OCI-LY7 (cell line): ENCODE data around the gene MAX. TPM values are rescaled to one million over a fixed set of nuclear protein-coding genes. Genes with fewer than 3 reads are reported as not detected.

ENCODE experiments used
- BruUV-seq: library from RNA; stranded (reverse); fragments of 400-500 nt; replicated peaks from 2 replicates; lab custom pipeline; 2021; lab: Mats Ljungman, UMichigan
- CTCF ChIA-PET: fragments of 300-600 bp; sonication (Branson Sonifier 250); formaldehyde crosslinking; loops from one replicate; lab custom pipeline; 2022; ENCODE audit warnings: antibody characterized with exemption; ENCODE audit not compliant: unreplicated experiment; lab: Charles Lee
- POLR2A ChIA-PET: fragments of 300-600 bp; sonication (Branson Sonifier 250); formaldehyde crosslinking; loops from one replicate; lab custom pipeline; 2022; ENCODE audit warnings: antibody characterized with exemption; lab: Charles Lee
- DNase-seq: peaks from one replicate; pipeline ENCODE4 v3.0.0-alpha.2; 2015; ENCODE audit warnings: low spot score
- H2AFZ ChIP-seq: fragments of 200-600 bp; sonication (generic), shearing (Covaris generic); 2 replicates; pipeline ENCODE4 v1.6.1; 2014; ENCODE audit warnings: mild to moderate bottlenecking, antibody characterized with exemption, low read length, moderate library complexity
- H3K27ac ChIP-seq: fragments of 200-600 bp; sonication (generic); 2 replicates; pipeline ENCODE4 v1.5.1; 2014; ENCODE audit warnings: mixed run types, low read depth, mild to moderate bottlenecking, moderate library complexity, low read length, inconsistent platforms; ENCODE audit not compliant: poor library complexity, severe bottlenecking
- H3K36me3 ChIP-seq: fragments of 200-600 bp; sonication (generic); 2 replicates; pipeline ENCODE4 v1.6.1; 2014; ENCODE audit warnings: mild to moderate bottlenecking, antibody characterized with exemption, low read length, moderate library complexity, mixed read lengths; ENCODE audit not compliant: insufficient read depth
- H3K4me1 ChIP-seq: fragments of 200-600 bp; sonication (generic); 2 replicates; pipeline ENCODE4 v1.5.1; 2014; ENCODE audit warnings: mild to moderate bottlenecking, low read length; ENCODE audit not compliant: insufficient read depth, poor library complexity, severe bottlenecking
- H3K4me2 ChIP-seq: fragments of 200-600 bp; sonication (generic); 2 replicates; pipeline ENCODE4 v1.6.1; 2014; ENCODE audit warnings: mild to moderate bottlenecking, low read length
- H3K4me3 ChIP-seq: fragments of 200-600 bp; sonication (generic); 2 replicates; pipeline ENCODE4 v1.5.1; 2014; ENCODE audit warnings: mild to moderate bottlenecking, low read depth, low read length; ENCODE audit not compliant: poor library complexity, severe bottlenecking
- H3K79me2 ChIP-seq: fragments of 200-600 bp; sonication (generic); 2 replicates; pipeline ENCODE4 v1.6.1; 2016; ENCODE audit warnings: low read depth, mild to moderate bottlenecking, low read length, moderate library complexity, mixed read lengths; ENCODE audit not compliant: insufficient read depth
- H3K9me2 ChIP-seq: fragments of 200-600 bp; sonication (generic); 2 replicates; pipeline ENCODE4 v1.6.1; 2016; ENCODE audit warnings: mild to moderate bottlenecking, low read length, mixed read lengths; ENCODE audit not compliant: insufficient read depth
- H3K9me3 ChIP-seq: fragments of 200-600 bp; sonication (generic); 2 replicates; pipeline ENCODE4 v1.6.1; 2014; ENCODE audit warnings: mild to moderate bottlenecking, mixed run types, low read length, mixed read lengths
- H4K20me1 ChIP-seq: fragments of 200-600 bp; sonication (generic); 2 replicates; pipeline ENCODE4 v1.6.1; 2014; ENCODE audit warnings: mild to moderate bottlenecking, antibody characterized with exemption, low read length, moderate library complexity, mixed read lengths; ENCODE audit not compliant: insufficient read depth
- CTCF ChIP-seq: fragments of 200-600 bp; sonication (generic); conservative IDR thresholded peaks from 2 replicates; pipeline ENCODE4 v1.5.1; 2014; ENCODE audit warnings: mild to moderate bottlenecking, antibody characterized with exemption, low read length, moderate library complexity, mixed read lengths
- EZH2phosphoT487 ChIP-seq: fragments of 200-600 bp; sonication (generic); IDR thresholded peaks from 2 replicates; pipeline ENCODE4 v1.6.1; 2018; ENCODE audit warnings: low read depth, borderline replicate concordance, mild to moderate bottlenecking, mixed run types, antibody characterized with exemption, low read length, moderate library complexity, mixed read lengths
- intact Hi-C: fragments of 100-400 bp; cut with micrococcal nuclease; formaldehyde crosslinking; loops from one replicate; pipeline ENCODE4 v1.10.0; 2022; ENCODE audit not compliant: unreplicated experiment
- total RNA-seq, 2 experiments: library from RNA; depleted of rRNA in 1 of 2; stranded (reverse); fragments of >200 nt in 1 of 2; shearing (Covaris generic) in 1 of 2; gene quantifications; 2 replicates each; pipeline ENCODE4 v1.2.3, GENCODE V29; 2014 to 2022

The MAX gene
- total RNA-seq, 2 experiments from 2014 or later = 58.3 to 94.1 TPM

DNA sequence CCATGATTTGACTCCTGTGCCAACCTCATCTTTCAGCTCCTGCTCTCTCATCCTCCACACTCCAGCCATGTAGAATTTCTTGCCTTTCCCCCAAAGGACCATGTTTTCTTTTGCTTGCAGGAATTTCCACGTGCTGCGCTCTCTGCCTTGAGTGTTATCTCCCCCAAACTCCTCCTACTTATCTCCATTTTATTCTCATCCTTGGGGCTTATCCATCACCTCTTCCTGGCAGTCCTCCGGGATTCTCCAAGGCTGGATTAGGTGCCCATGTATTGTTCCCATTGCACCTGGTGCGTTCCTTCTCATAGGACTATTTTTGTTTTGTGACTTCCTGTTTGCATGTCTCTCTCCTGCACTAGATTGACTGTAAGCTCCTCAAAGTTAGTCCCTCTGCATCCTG is 7.0 kb upstream of the MAX start:
- DNase-seq = no peak
- Histone ChIP-seq H3K27ac (no peak overlapping the region), H4K20me1 (no peaks in the 10 kb centered on the region), H3K79me2 (no peaks in the 10 kb centered on the region), H3K36me3 (no peaks in the 10 kb centered on the region), H3K4me1 (no peaks in the 10 kb centered on the region), H2AFZ (no peak overlapping the region), H3K9me3 (no peaks in the 10 kb centered on the region), H3K4me2 (no peak overlapping the region), H3K9me2 (no peaks in the 10 kb centered on the region), H3K4me3 (no peak overlapping the region)
- intact Hi-C loops = no loop called here
- ChIA-PET CTCF (no interaction called here), POLR2A (interaction anchor here (0.6 kb wide), 1 partner anchor 91 kb away, joined by 5 read pairs; no protein-coding TSS in a partner anchor)
- no TSS peak for BruUV-seq
- TF ChIP-seq EZH2phosphoT487 (no peak), CTCF (no peak)

- no TSS peak for BruUV-seq
- ChIA-PET POLR2A (interaction anchor here (0.8 to 1.0 kb wide), 2 partner anchors 49 to 513 kb away, joined by 3 read pairs; no protein-coding TSS in a partner anchor), CTCF (no interaction called here)
- Histone ChIP-seq H3K9me2 (no peaks in the 10 kb centered on the region), H3K79me2 (no peaks in the 10 kb centered on the region), H3K27ac (no peak overlapping the region), H2AFZ (no peak overlapping the region), H3K4me1 (peaks cover 5% of the 10 kb centered on the region), H3K9me3 (no peaks in the 10 kb centered on the region), H3K4me2 (no peak overlapping the region), H3K4me3 (no peak overlapping the region), H4K20me1 (no peaks in the 10 kb centered on the region), H3K36me3 (no peaks in the 10 kb centered on the region)
- no peak for TF ChIP-seq EZH2phosphoT487
- no peak for TF ChIP-seq CTCF
- no peak for DNase-seq
- intact Hi-C loops = no loop called here
Measured at GRCh38 chr14:65107200-65107599, 4.9 kb upstream of the MAX start.

DNA sequence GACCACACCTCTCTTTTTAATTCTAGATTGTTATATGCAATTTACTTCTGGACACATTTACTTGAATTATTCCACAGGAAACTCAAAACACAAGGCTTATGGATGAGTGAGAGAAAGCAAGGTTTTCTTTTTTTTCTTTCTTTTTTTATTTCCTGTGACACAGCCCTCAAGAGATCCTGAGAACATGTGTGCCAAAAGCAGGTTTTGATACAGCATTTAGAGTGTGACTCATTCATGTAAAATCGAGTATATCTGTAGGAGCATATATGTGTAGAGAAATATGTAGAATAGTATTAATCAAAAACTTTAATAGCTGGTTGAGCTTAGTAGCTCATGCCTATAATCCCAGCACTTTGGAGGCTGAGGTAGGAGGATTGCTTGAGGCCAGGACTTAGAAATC is 4.4 kb upstream of the MAX start:
- Histone ChIP-seq H3K36me3 (no peaks in the 10 kb centered on the region), H3K27ac (no peak overlapping the region), H3K9me3 (no peaks in the 10 kb centered on the region), H3K79me2 (peaks cover 2% of the 10 kb centered on the region; the same call in 1 of the 2 replicates), H4K20me1 (no peaks in the 10 kb centered on the region), H3K4me3 (no peak overlapping the region), H3K4me1 (peaks cover 5% of the 10 kb centered on the region), H3K4me2 (no peak overlapping the region), H2AFZ (no peak overlapping the region), H3K9me2 (no peaks in the 10 kb centered on the region)
- intact Hi-C loops = no loop called here
- CTCF ChIA-PET = no interaction called here
- POLR2A ChIA-PET = interaction anchor here (0.8 to 1.0 kb wide), 2 partner anchors 49 to 513 kb away, joined by 3 read pairs; no protein-coding TSS in a partner anchor
- no peak for TF ChIP-seq CTCF
- TF ChIP-seq EZH2phosphoT487 = no peak
- no TSS peak for BruUV-seq
- no peak for DNase-seq
